Upper lobe of left lung (tissue), 6 donors: ENCODE results near the gene WNK3. TPM values are rescaled to one million over a fixed set of nuclear protein-coding genes. Genes with fewer than 3 reads are reported as not detected.

Experiments
- ATAC-seq, 2 donors: fragments of 200-7000 bp; cut with Tn5 transposase; one replicate each; pipeline ENCODE4 v1.9.1; 2022; ENCODE audit warnings: mild to moderate bottlenecking in 2 of 2, moderate library complexity in 2 of 2; ENCODE audit not compliant: low FRiP score in 2 of 2
- DNase-seq, 2 donors: peaks; one replicate each; pipeline ENCODE4 v3.0.0-alpha.2; 2019 to 2020
- H3K27ac ChIP-seq, 4 donors: fragments of 200-600 bp; sonication (generic); one replicate each; pipeline ENCODE4 v1.5.1; 2016 to 2019
- H3K27me3 ChIP-seq, 4 donors: fragments of 200-600 bp; sonication (generic); one replicate each; pipeline ENCODE4 v1.5.1; 2017 to 2019
- H3K36me3 ChIP-seq, 4 donors: fragments of 200-600 bp; sonication (generic); one replicate each; pipeline ENCODE4 v1.5.1; 2016 to 2019
- H3K4me1 ChIP-seq, 4 donors: fragments of 200-600 bp; sonication (generic); one replicate each; pipeline ENCODE4 v1.5.1; 2018 to 2019
- H3K4me3 ChIP-seq, 4 donors: fragments of 200-600 bp; sonication (generic); one replicate each; pipeline ENCODE4 v1.5.1; 2017 to 2019; ENCODE audit warnings: mild to moderate bottlenecking in 2 of 4, moderate library complexity in 1 of 4
- H3K9me3 ChIP-seq, 4 donors: fragments of 200-600 bp; sonication (generic); one replicate each; pipeline ENCODE4 v1.5.1; 2018 to 2019
- EP300 ChIP-seq, 4 donors: sonication (generic); formaldehyde crosslinking; IDR thresholded peaks; one replicate each; pipeline ENCODE4 v1.5.1; 2017; ENCODE audit warnings: antibody characterized with exemption in 4 of 4, control low read depth in 2 of 4
- POLR2A ChIP-seq, 4 donors: fragments of 450-650 bp; IDR thresholded peaks; one replicate each; pipeline ENCODE4 v1.5.1; 2016 to 2017; ENCODE audit warnings: antibody characterized with exemption in 4 of 4, mild to moderate bottlenecking in 2 of 4
- POLR2AphosphoS5 ChIP-seq, 2 donors: sonication (generic); formaldehyde crosslinking; IDR thresholded peaks; one replicate each; pipeline ENCODE4 v1.5.1; 2017; ENCODE audit warnings: antibody characterized with exemption in 2 of 2
- WGBS, 2 donors: methylation state at CpG; one replicate each; pipeline ENCODE4 v1.1.5; 2017 to 2018; 5-methylcytosine and 5-hydroxymethylcytosine counted together
- small RNA-seq, 4 donors: library from RNA; depleted of rRNA; stranded (forward); fragments of <200 nt; gene quantifications; one replicate each; pipeline ENCODE3, GENCODE V24; 2016
- total RNA-seq, 6 donors: library from RNA; depleted of rRNA in 4 of 6; stranded (reverse); fragments of >200 nt in 4 of 6; gene quantifications; one replicate each; pipeline versions ENCODE4 v1.1.0 to v1.2.1, GENCODE V29; 2016 to 2021
- TF ChIP-seq, protein P1 (sequence below), 6 experiments: fragments of 450-650 bp in 4 of 6; fragments of 200-600 bp in 2 of 6; sonication (generic) in 2 of 6; IDR thresholded peaks; one replicate each; pipeline ENCODE4 v1.5.1; 2016 to 2019; ENCODE audit warnings: antibody characterized with exemption in 6 of 6
- donor health status: DM: no; HTN: no; CAD: no; lungs with moderate emphysema.
- donor health status: DM: no; HTN: yes; CAD: no; lungs with severe emphysema.

Gene WNK3
- total RNA-seq, 6 donors from 2014 or later: 0.84 to 1.4 (median 0.90) TPM

- WGBS, 2 donors: 57 to 67% methylated on average over 4 of the region's 4 CpGs
- H3K36me3 ChIP-seq: no peaks in the 10 kb centered on the region
- H3K9me3 ChIP-seq: no peaks in the 10 kb centered on the region
- H3K4me1 ChIP-seq: no peaks in the 10 kb centered on the region
- ATAC-seq (no peak), DNase-seq (no peak)
- no peak overlapping the region for H3K27ac ChIP-seq
- no peak overlapping the region for H3K4me3 ChIP-seq
- no peak for TF ChIP-seq POLR2AphosphoS5 (IDR thresholded peaks at IDR 0.05)
- TF ChIP-seq EP300 (IDR thresholded peaks at IDR 0.05): no peak
- TF ChIP-seq, protein P1, sequence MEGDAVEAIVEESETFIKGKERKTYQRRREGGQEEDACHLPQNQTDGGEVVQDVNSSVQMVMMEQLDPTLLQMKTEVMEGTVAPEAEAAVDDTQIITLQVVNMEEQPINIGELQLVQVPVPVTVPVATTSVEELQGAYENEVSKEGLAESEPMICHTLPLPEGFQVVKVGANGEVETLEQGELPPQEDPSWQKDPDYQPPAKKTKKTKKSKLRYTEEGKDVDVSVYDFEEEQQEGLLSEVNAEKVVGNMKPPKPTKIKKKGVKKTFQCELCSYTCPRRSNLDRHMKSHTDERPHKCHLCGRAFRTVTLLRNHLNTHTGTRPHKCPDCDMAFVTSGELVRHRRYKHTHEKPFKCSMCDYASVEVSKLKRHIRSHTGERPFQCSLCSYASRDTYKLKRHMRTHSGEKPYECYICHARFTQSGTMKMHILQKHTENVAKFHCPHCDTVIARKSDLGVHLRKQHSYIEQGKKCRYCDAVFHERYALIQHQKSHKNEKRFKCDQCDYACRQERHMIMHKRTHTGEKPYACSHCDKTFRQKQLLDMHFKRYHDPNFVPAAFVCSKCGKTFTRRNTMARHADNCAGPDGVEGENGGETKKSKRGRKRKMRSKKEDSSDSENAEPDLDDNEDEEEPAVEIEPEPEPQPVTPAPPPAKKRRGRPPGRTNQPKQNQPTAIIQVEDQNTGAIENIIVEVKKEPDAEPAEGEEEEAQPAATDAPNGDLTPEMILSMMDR (IDR thresholded peaks at IDR 0.05): no peak
- TF ChIP-seq POLR2A (IDR thresholded peaks at IDR 0.05): no peak
- H3K27me3 ChIP-seq: no peaks in the 10 kb centered on the region
Observed at GRCh38 chrX:54166915-54167314, 190.9 kb downstream of the WNK3 start.

- H3K9me3 ChIP-seq: no peaks in the 10 kb centered on the region
- DNase-seq: no peak
- no peaks in the 10 kb centered on the region for H3K27me3 ChIP-seq
- ATAC-seq: no peak
- H3K36me3 ChIP-seq: no peaks in the 10 kb centered on the region
- TF ChIP-seq POLR2A (IDR thresholded peaks at IDR 0.05) (no peak), EP300 (IDR thresholded peaks at IDR 0.05) (no peak), POLR2AphosphoS5 (IDR thresholded peaks at IDR 0.05) (no peak)
- TF ChIP-seq, protein P1 (IDR thresholded peaks at IDR 0.05): no peak
- H3K4me1 ChIP-seq: no peaks in the 10 kb centered on the region
- H3K27ac ChIP-seq: no peak overlapping the region
- no peak overlapping the region for H3K4me3 ChIP-seq
Observed at GRCh38 chrX:54157561-54157960, 200.3 kb downstream of the WNK3 start.

Small RNA genes lying within 50 kb of the gene (small RNA-seq; reads per million reads assigned to genes)
- gene AL589872.1: 0 reads per million in 4 donors
- gene RNU6-434P: 0 reads per million in 4 donors

Other genes starting within 250 kb of the WNK3 start
- 10 to 100 TPM in 5 of 6 donors, 1 to 10 TPM in 1; 6.1 to 17.8 (median 12.1) TPM for gene FAM120C, start 174.8 kb downstream of the WNK3 start, total RNA-seq
- gene TSR2, start 82.4 kb upstream of the WNK3 start, total RNA-seq: 10 to 100 TPM; 11.5 to 43.3 (median 24.3) TPM
- 1 to 10 TPM; 1.0 to 4.1 (median 1.7) TPM for gene FGD1, start 138.2 kb upstream of the WNK3 start, total RNA-seq
- gene GNL3L, start 172.2 kb upstream of the WNK3 start, total RNA-seq: 10 to 100 TPM; 24.6 to 37.7 (median 29.3) TPM